T-helper 2 cell (primary cell): ENCODE measurements around the gene CASP9.
"Not testable (repeated sequence)": the region's sequence is repeated elsewhere in the genome, so short reads cannot be mapped to it uniquely, and the experiment has no call there.

ENCODE experiments used
- DNase-seq, 5 experiments: peaks; one replicate each; pipeline versions ENCODE4 v3.0.0 to v3.0.0-alpha.2; 2012 to 2022

The CASP9 gene

GRCh38 chr1:15500184-15501178 lies 23.5 kb downstream of the CASP9 start:
- DNase-seq = no peak

DNA sequence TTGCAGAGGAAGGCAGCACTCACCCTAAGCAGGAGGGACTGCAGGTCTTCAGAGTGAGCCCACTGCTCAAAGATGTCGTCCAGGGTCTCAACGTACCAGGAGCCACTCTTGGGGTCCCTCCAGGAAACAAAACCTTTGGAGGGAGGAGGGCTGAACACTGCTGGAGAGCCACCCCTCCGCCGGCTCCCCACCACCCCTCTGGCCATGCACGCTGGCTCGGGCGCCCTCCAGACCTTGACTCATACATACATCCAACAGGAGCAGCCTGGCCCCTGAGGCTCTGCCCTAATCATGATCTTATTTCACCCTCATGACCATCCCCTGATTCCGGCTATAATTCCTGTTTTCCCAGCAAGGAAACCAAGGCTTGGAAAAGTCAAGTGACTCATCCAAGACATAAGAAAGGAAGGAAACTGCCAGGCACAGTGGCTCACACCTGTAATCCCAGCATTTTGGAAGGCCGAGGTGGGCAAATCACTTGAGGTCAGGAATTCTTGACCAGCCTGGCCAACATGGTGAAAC lies 30.1 kb downstream of the CASP9 start:
- no peak for DNase-seq

DNA sequence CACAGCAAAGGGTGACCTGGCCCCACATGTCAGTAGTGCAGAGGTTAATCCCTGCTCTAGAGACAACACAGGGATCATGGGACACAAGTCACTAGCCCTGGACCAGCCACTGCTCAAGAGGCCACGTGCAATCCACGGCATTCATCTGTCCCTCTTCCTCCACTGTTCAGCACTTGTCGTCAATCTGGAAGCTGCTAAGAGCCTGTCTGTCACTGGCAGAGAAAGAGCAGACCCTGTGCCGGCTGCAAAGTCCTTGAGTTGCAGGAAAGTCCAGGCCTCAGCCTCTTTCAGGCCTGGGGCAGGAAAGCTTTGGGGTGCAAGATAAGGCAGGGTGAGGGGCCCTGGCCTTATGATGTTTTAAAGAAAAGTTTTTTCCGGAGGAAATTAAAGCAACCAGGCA lies 31.4 kb downstream of the CASP9 start:
- no peak for DNase-seq

DNA sequence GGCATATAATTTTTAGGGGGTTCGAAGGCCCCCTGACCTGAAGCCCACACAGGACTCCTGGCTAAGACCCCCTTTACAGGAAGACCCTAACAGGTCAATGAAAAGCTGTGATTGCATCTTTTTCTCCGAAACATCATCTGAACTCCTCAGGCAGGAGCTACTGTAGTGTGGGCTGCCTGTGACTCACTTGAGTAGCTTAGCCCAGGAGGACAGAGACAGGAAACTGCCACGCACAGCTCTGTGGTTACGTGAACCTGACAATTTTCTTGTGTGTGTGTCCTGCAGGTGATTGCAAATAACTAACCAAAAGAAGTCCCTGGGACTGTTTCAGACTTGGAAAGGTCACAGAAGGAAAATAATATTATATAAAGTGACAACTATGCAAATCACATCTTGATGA lies 33.0 kb downstream of the CASP9 start:
- peak in 1 of 5 experiments; percentile 92 for DNase-seq

DNA sequence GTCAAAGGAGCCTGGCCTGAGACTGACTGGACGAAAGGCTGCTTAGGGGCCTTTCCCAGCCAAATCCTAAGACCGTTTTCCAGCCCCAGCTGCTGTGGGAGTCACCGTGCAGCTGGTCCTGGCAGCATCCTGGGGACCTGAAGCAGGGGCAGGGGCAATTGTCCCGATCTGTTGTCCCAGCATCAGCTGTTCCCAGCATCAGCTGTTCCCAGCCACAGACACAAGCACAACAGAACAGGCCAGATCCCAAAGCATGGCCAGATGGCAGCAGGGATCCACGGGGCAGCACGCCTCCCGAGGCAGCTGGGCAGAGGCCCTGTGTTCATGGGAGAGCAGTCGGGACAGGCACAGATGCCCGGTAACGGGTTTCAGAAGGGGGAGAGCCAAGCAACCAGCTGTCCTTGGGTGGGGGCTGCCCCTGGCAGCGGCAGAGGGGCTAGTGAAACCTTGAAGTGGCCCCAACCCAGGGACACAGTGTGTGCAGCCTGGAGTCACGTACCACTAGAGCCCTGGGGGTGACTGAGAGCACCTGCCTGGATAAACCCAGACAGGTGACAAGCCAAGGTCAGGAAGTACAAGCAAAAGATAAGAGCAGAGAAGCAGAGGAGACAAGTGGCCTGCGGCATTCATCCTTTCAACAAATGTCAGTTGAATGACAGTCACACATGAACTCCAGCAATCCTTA lies 34.8 kb downstream of the CASP9 start:
- no peak for DNase-seq

DNA sequence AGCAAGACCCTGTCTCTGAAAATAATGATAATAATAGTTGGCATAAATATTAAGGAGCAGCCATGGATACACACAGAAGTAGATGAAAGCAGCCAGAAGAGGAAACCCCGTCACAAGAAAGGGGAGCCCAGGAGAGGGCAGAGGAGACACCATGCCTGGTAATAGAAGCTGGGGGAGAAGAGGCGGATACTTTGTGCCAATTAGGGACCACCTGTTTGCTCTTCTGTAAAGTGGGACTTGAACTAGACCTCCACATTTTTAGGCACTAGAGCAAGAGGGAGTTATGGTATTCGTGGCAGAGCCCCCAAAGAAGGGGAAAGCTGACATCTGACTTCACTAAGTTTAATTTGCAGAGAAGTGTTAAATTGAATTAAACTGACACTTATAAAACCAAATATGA lies 35.6 kb downstream of the CASP9 start:
- DNase-seq = no peak

GRCh38 chr1:15486844-15487610 lies 37.0 kb downstream of the CASP9 start:
- DNase-seq = not testable (repeated sequence)

GRCh38 chr1:15485636-15486035 lies 38.4 kb downstream of the CASP9 start:
- DNase-seq = no peak

DNA sequence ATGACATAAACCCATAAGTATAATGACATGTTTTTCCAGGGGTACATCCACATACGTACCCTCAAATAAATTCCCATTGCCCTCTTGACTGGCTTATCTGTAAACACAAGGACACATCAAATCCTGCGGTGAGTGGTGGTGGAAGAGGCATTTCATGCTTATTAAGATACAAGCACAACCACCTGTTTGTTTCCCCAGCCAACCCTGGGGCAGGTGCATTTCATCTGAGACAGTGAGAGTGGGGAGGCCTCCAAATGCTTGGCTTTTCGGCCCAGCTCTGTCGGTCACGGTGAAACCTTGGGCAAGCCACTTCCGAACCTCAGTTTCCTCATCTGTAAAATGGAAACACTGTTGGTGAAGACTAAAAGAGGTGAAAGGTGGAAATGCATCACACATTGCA lies 39.6 kb downstream of the CASP9 start:
- not testable (repeated sequence) for DNase-seq

DNA sequence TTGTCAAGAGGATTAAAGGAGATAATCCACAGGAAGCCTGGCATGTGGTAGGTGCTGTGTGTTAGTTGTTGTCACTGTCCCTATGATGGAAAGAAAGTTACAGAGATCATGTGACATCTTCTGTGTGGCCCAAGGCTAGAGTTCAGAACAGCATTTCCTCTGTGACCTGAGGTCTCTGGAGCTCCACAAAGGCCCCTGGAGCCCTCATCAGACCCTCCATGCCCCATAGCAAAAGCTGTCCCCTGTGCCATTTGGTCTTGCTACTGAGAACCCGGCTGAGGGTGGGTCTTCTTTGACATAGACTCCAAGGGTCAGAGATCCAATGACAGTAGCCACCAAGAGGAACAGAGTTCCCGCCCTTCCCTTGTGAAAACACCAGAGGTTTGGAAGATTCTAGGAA lies 40.0 kb downstream of the CASP9 start:
- DNase-seq = no peak

- not testable (repeated sequence) for DNase-seq
These were observed 41.0 kb downstream of the CASP9 start for GRCh38 chr1:15482983-15483543.

DNA sequence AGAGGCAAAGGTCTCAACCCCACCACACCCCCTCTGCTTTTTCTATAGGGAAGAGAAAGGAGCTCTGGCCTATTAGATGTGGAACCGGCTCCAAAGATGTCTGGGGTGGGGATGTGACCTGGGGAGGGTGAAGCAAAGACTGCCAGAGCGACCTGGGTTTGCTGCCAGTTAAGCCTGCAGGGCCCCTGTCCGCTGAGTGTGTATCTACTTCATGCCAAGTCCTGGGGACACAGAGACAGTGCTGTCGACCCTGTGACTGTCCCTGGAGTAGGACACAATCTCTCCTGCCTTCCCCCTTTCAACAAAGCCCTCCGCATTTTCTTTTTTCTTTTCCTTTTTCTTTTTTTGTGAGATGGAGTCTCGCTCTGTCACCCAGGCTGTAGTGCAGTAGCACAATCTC lies 41.6 kb downstream of the CASP9 start:
- not testable (repeated sequence) for DNase-seq

DNA sequence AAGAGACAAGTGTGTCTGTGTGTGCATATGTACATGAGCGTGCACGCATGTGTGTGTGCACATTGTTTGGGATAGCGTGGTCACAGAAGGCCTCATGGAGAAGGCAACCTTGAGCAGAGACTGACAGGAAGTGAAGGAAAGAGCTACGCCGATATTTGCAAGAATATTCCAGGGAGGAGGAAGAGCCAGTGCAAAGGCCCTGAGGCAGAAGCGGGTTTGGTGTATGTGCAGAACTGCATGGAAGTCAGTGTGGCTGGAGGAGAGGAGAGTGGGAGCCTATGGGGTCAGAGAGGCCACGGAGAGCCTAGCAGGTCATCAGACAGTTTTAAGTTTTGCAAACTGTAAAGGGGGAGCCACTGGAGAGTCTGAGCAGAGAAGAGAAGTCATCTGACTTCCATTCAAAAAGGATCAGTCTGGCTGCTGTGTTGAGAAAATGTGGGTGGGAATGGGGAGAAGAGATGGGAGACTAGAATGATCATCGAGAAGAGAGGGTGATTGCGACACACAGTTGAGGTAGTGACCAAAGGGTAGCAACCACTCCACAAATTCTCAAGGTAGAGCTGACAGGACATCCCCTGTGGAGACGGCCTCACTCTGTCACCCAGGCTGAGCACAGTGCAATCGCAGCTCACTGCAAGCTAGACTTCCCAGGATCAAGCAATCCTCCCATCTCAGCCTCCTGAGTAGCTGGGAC lies 44.2 kb downstream of the CASP9 start:
- DNase-seq = no peak

GRCh38 chr1:15477646-15478212 lies 46.3 kb downstream of the CASP9 start:
- DNase-seq = no peak

DNA sequence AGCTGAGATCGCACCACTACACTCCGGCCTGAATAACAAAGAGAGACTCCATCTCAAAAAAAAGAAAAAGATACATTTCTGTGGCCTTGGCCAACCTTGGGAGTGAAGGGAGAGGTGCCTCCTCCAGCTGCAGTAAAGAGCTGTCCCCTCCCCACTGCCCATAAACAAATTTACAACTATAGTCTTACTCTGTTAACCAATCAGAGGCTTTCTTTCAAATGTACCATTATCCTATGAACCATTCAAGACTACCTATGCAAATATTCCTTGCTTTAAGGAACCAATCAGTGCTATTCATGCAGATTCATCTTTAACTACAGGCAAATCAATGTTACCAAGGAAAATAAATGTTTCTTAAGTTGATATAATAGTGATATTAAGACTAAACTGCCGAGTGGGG lies 47.1 kb downstream of the CASP9 start:
- DNase-seq = no peak

DNA sequence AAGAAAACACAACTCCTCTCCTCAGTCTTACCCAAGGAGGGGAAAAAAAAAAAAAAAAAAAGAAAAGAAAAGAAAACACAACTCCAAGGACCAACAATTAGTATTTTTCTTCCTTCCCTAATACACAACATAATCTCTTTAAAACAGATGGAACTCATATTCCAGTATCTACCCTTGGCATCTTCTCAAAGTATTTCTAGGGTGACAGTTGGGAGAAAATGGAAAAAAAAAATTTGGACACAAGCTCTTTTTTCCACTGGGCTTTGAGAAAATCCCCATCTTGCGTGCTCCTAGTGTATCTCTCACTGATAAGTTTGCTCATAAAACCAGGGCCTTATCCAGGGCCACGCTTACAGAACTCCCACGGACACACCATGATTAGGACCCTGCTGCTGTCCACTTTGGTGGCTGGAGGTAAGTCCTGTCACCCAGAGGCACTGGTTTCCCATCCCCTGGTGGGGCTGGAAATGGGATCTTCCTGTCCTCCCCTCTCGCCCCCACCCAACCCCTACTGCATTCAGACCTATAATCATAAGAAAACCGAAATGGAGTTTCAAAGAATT lies 48.2 kb downstream of the CASP9 start, which contains the start of gene CELA2B:
TSS of gene CELA2B (plus strand) at position 353 of the 563 bp plus-strand sequence. CDS start at position 375, 22 bp downstream.
- no peak for DNase-seq

DNA sequence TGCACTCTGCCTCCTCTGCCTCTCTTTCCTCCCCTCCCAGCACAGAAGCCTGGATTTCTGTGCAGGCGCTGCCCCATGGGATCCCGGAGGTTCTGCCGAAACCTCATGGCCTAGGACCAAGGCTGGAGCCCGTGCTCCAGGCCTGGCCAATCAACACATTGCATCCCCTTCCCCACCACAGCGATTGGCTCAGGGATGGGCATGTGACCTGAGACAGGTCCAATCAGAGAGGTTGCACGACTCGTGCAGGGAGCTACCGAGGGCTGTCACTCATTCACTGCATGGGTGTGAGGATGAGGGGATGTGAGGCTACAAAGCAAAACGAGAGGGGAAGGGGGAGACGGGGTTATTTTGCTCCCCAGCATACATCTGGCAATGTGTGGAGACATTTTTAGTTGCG lies 51.4 kb downstream of the CASP9 start:
- no peak for DNase-seq

- DNase-seq = peak in 1 of 5 experiments; percentile 53
These were observed 52.3 kb downstream of the CASP9 start for GRCh38 chr1:15471723-15472122.

DNA sequence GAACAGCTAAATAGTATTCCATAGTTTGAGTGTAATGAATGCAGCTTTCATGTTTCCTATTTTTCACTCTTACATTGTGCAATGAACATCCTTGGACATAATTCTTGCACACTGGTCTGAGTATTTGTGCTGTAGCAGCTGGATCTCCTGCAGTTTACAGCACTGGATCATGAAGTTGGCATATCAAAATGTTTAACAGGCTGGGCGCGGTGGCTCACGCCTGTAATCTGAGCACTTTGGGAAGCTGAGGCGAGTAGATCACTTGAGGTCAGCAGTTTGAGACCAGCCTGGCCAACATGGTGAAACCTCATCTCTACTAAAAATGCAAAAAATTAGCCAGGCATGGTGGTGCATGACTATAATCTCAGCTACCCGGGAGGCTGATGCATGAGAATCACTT lies 52.9 kb downstream of the CASP9 start:
- not testable (repeated sequence) for DNase-seq

DNA sequence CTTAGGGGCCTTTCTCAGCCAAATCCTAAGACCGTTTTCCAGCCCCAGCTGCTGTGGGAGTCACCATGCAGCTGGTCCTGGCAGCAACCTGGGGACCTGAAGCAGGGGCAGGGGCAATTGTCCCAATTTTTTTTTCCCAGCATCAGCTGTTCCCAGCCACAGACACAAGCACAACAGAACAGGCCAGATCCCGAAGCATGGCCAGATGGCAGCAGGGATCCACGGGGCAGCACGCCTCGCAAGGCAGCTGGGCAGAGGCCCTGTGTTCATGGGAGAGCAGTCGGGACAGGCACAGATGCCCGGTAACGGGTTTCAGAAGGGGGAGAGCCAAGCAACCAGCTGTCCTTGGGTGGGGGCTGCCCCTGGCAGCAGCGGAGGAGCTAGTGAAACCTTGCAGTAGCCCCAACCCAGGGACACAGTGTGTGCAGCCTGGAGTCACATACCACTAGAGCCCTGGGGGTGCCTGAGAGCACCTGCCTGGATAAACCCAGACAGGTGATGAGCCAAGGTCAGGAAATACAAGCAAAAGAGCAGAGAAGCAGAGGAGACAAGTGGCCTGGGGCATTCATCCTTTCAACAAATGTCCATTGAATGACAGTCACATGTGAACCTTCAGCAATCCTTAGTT lies 54.1 kb downstream of the CASP9 start:
- DNase-seq = not testable (repeated sequence)
